ENCODE data around the gene KRT1.

KRT1 gene

GRCh38 chr12:52628111-52628507 lies 52.1 kb downstream of the KRT1 start:
- no peaks in the 10 kb centered on the region for H3K9me3 ChIP-seq (ENCODE audit: control insufficient read depth in 5 of 5, low read length in 5 of 5)
- H3K36me3 ChIP-seq (ENCODE audit: control insufficient read depth in 5 of 5, insufficient read depth in 5 of 5, low read length in 5 of 5), result no peaks in the 10 kb centered on the region
- H3K27me3 ChIP-seq (ENCODE audit: control insufficient read depth in 5 of 5, insufficient read depth in 4 of 5, low read length in 5 of 5), result peaks cover 3 to 22% (median 14%) of the 10 kb centered on the region in 5 donors

GRCh38 chr12:52627395-52628110 lies 52.7 kb downstream of the KRT1 start:
- Histone ChIP-seq H3K27ac (ENCODE audit: low read depth, low read length) (no peak overlapping the region), H3K36me3 (ENCODE audit: control insufficient read depth in 5 of 5, insufficient read depth in 5 of 5, low read length in 5 of 5) (no peaks in the 10 kb centered on the region), H3K9ac (ENCODE audit: low read length in 5 of 5) (no peak overlapping the region), H3K4me3 (ENCODE audit: low read depth in 1 of 5, low read length in 5 of 5) (no peak overlapping the region), H3K27me3 (ENCODE audit: control insufficient read depth in 5 of 5, insufficient read depth in 4 of 5, low read length in 5 of 5) (peaks cover 2 to 22% (median 14%) of the 10 kb centered on the region in 5 donors), H3K4me1 (ENCODE audit: control insufficient read depth in 5 of 5, insufficient read depth in 5 of 5, low read length in 5 of 5) (no peaks in the 10 kb centered on the region), H3K9me3 (ENCODE audit: control insufficient read depth in 5 of 5, low read length in 5 of 5) (no peaks in the 10 kb centered on the region)

More at GRCh38 chr12:52628111-52628507, 52.1 kb downstream of the KRT1 start:
- H3K4me1 ChIP-seq (ENCODE audit: control insufficient read depth in 5 of 5, insufficient read depth in 5 of 5, low read length in 5 of 5), result no peaks in the 10 kb centered on the region
- H3K9ac ChIP-seq (ENCODE audit: low read length in 5 of 5), result no peak overlapping the region
- H3K4me3 ChIP-seq (ENCODE audit: low read depth in 1 of 5, low read length in 5 of 5), result no peak overlapping the region
- H3K27ac ChIP-seq (ENCODE audit: low read depth, low read length), result no peak overlapping the region

All from subcutaneous abdominal adipose tissue (tissue), 5 donors.